Measurements from ENCODE around the gene RERG. TPM values are rescaled to one million over a fixed set of nuclear protein-coding genes. Genes with fewer than 3 reads are reported as not detected.
"Not testable (repeated sequence)": the region's sequence is repeated elsewhere in the genome, so short reads cannot be mapped to it uniquely, and the experiment has no call there.

The RERG gene
- polyA plus RNA-seq, 1 donor = 4.7 TPM

DNA sequence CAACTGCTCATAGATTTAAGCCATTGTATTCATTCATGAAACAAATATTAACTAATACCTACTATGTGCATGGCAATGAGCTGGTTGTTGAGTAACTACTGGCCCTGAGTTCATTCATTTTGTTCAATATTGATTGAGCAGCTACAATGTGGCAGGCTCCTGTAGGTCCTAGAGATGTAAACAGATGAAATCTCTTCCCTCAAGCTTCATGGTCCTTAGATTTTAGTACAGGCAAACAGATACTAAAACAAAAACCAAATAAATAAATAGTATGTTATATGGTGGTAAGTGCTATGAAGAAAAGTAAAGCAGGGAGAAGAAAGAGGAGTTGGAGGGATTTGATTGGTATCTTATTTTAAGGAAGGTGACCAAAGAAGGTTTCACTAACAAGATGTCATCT, 77.8 kb downstream of the RERG start:
- no peak for DNase-seq (ENCODE audit: low read depth)

DNA sequence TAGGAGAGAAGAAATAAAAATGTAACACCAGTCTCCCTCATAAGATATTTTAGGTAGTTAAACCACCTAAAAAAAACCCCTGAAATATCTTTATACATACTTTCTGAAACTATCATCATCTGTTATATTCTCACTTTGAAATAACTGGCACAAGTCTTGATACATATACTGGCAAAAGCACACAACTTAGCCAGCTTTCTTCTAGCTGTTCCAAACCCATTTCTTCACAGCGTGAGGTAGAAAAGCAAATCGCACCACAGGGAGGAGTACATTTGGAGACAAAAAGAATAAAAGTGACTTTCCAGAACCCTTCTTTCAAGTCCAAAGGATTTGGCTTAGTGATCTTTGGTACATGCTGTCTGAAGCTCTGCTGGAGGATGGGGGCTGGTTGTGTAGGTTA, 78.5 kb downstream of the RERG start:
- DNase-seq (ENCODE audit: low read depth) = no peak

DNA sequence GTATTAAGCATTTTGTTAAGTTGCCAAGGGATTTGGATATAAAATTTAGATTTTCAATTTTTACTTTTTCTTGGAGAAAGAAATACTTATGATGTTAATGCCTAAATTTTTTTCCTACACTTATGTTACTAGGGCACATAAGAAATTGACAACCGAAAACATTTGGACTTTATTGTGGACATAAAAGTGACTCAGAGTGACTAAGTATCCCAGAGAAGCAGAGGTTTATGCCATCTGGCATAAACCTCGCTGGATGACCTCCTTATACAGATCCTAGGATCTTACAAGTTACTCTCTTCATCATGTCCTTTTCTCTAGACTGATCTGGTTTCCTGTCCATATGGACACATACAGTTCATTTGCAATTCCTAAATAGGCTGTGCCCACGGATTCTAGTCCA, 89.8 kb downstream of the RERG start:
- DNase-seq (ENCODE audit: low read depth) = no peak

DNA sequence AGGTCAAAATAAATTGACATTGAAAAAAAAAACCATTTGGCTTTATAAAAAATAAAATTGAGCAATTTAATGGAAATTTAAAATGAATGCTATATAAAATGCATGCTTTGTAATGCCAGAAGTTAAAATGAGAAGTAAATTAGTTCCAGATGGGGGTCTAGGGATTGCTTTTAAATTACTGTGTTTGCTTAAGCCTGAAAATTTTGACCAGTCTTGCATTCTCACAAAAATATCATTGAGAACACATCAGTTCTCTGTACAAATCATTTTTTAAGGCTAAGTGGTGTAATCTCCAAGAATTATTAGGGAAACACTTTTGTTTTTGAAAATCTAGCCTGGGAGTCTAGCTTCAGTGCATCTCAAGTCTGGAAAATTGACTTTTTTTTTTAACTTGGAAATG, 90.7 kb downstream of the RERG start:
- DNase-seq (ENCODE audit: low read depth) = no peak

DNA sequence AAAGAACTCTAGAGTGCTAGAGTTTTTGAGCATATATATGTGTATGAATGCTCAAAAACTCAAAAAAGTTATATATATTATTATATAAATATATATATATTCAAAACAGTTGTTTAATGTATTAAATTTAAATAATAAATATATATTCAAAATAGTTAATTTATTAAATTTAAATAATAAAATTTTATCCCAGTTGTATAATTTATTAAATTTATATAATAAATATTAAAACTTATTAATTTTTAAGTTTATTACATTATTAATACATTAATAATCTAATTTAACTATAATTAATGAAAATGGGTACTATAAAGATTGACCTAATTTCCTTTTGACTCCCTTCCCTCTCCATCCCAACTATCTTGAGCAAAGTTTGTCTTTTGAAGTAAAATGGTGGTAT, 97.8 kb downstream of the RERG start:
- no peak for DNase-seq (ENCODE audit: low read depth)

DNA sequence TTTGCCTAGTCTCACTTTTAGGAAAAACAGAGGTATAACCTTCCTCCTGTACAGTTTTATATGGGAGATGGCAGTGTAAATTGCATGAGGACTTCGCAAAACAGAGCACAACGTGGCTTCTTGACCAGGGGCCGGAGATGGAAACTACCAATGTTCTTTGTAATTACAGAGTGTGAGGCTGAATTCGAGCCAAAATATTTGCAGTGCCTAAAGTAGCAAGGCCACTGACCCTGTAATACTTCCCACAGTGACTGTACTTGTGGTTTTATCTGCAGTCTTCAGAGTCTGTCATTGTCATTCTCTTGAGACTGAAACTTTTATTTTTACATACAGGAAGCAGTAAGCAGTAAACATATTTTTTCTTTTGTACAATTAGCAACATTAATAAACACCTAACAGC, 98.9 kb downstream of the RERG start:
- no peak for DNase-seq (ENCODE audit: low read depth)

DNA sequence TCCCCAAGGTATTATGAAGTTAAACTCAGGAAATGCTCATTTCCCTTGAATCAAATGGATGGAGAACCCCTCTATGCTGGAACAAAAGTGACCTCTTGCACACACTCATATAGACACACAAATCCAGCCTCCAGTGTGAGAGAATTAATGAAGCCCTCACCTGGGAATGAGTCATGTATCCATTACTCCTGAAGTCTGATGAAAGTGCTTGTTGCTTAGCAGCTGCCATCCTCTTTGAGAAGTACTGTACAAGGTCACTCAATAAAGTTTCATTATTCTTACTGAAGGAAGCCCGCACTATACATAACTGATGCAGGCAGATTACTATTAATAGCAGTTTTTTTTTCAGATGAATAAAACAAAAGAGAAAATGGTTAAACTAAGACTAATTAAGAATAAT, 102.3 kb downstream of the RERG start:
- DNase-seq (ENCODE audit: low read depth) = no peak

DNA sequence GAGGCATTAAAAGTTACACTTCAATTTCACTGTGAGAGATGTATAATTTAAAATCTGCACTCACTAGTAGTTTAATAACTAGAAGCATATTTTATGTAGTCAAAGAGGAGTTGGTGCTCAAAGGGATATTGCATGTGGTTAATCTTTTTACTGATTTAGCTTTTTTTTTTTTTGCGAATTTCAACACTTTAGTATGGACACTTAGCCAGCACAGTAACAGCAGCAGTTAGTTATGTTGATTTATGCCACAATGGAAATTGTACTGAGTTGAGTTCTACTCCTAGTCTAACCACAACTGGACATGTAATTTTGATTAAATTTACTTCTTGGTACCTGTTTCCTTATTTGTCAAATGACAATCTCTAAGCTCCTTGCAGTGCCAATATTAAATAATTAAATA, 104.2 kb downstream of the RERG start:
- DNase-seq (ENCODE audit: low read depth) = no peak

DNA sequence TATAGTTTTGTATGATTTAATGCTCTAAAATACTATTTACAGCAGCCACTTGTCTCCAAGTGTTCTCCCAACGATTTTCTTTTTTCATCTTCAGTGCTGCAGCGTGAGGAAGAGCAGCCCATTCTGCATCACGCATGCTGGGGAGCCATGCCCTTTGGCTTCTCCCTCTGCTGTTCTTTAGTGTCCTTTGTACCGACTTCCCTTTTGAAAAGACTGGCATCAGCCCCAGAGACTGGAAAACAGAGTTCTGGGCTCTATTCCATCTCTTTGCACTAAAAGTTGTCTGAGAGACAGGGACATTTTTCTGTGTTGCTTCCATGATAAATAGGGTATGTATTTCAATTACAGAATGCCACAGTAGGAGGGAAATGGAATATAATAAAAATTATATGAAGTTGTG, 105.1 kb downstream of the RERG start:
- DNase-seq (ENCODE audit: low read depth) = no peak

DNA sequence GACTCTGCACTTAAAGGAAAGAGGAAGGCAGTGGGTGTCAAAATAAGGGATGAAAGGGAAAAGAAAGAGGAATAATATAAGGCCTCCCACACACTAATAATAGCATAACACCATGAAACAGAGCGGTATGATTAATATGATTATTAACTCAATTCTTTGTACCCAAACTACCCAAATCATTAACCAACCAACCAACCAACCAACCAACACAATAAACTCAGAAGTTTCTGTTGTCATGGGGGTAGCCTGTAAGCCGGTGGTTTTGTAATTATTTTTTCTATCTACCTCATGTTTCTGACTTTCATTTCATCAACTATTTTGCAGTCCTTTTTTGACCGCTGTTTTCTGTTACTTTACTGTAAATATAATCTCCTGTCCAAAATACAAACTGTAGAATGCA, 105.8 kb downstream of the RERG start:
- DNase-seq (ENCODE audit: low read depth) = no peak

DNA sequence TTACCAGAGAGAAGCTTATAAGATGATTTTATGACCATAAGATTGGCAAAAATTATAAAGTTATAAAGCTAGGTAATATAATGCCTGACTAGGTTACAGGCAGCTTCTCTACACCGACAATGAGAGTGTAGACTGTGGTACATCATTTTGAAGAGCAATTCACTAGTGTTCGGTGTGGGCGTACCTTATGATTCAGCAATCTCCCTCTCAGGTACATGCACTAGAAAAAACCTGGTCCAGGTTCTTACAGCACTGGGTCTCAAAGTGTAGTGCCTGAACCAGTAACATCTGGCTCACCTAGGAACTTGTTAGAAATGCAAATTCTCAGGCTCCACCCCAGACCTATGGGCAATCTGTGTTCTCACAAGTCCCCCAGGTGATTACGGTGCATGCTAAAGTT, 106.7 kb downstream of the RERG start:
- DNase-seq (ENCODE audit: low read depth) = no peak

DNA sequence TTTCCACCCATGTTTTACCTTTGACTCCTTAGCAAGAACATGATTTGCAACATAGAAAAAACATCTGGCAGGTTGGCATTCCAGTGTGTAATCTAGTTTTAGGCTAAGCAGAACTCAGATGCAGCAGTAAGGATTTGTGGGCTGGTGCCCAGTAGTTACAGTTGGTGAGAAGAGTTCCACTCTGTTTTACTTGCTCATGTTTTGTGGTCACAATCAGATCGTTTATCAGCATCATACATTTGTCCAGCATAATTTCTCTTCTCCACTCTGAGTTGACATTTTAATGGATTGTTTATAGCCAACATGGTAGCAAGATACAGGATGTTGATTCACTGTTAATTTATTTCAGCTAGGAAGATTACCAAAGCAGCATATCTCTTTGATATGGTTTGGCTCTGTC, 128.4 kb downstream of the RERG start:
- no peak for DNase-seq (ENCODE audit: low read depth)

DNA sequence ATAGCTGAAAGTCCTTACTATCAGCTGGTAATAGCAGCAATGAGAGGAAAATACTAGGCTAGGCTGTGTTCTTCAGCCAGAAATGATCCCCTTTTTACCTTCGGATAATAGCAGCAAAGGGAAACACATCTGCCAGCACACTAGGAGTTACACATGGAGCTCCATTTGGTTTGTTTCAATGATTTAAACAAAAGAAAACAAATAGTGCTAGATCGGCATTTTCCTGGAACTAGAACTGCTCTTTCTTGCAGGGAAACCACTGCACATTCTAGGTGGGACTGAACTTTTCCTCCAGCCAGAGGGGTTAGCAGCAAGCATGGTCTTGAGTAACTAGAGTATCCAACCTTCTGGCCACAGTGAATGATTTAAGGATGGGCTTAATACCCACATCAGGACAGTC, 130.8 kb downstream of the RERG start:
- DNase-seq (ENCODE audit: low read depth) = no peak

DNA sequence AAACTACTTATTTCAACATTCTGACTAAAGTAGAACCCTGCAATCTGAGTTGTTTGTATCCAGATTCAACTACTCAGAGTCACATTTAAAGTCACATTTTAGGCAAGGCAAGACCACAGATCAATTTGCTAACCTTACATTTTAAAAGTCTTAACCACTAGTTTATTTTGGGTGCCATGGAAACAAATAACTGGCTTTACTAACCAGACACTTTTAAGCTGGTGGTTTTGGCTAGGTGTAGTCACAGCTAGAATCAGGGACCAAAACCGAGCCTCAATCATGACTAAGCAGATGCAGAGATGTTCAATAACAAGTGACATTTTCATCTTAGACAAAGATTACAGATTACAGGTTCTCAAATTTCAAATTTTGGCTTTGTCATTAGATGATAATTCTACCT, 133.1 kb downstream of the RERG start:
- no peak for DNase-seq (ENCODE audit: low read depth)

DNA sequence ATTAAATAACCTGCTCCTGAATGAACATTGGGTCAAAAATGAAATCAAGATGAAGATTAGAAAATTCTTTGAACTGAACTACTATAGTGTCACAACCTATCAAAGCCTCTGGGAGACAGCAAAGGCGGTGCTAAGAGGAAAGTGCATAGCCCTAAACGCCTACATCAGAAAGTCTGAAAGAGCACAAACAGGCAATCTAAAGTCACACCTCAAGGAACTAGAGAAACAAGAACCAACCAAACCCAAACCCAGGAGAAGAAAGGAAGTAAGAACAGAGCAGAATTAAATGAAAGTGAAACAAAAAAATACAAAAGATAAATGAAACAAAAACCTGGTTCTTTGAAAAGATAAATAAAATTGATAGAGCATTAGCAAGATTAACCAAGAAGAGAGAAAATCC, 143.5 kb downstream of the RERG start:
- DNase-seq (ENCODE audit: low read depth) = not testable (repeated sequence)

DNA sequence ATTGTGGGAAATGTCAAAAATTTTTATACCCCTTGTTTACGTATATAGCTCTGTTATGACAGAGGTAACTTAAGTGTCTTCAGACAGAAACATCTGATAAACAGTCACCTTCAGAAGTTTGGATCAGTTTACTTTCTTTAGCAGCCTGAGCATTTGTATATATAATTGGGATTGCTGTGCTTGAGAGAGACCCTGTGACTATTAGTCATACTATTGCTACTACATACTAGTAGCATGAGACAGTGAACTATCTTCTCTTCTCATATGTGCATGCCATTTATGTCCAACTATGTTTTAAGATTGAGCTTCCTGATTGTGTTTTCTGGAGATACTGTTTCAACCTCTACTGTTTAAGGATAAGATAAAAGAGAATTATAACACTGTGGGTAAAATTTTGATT, 146.9 kb downstream of the RERG start:
- no peak for DNase-seq (ENCODE audit: low read depth)

DNA sequence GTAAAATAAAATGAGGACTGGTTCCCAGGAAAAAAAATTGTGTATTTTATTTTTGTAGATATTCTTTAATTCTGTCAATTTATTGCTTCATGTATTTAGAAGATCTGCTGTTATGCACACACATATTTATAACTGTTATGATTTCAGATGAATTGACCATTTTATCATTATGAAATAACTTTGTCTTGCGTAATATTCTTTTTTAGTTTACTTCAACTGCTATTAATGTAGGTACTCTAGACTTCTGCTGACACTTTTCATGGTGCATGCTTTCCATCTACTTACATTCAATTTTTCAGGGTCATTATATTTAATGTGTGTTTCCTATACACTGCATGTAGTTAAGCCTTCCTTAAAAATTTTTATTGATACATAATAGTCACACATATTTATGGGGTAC, 162.1 kb downstream of the RERG start:
- no peak for DNase-seq (ENCODE audit: low read depth)

Other genes with a start within 250 kb of the RERG start
- not detected for gene PDE6H, start 248.4 kb downstream of the RERG start, polyA plus RNA-seq (ENCODE audit: insufficient read length)
- 0.63 TPM for gene PTPRO, start 101.1 kb upstream of the RERG start, polyA plus RNA-seq (ENCODE audit: insufficient read length)

Measured in forelimb muscle (tissue), 1 donor.